GM21360 (cell line): ENCODE measurements around the gene SS18L1.
"Not testable (repeated sequence)": the region's sequence is repeated elsewhere in the genome, so short reads cannot be mapped to it uniquely, and the experiment has no call there.

ENCODE experiments used
- ATAC-seq: cut with Tn5 transposase; IDR thresholded peaks from one replicate; pipeline ENCODE4 v1.9.1; 2021; ENCODE audit warnings: mild to moderate bottlenecking, moderate library complexity; ENCODE audit not compliant: unreplicated experiment

Gene SS18L1, protein sequence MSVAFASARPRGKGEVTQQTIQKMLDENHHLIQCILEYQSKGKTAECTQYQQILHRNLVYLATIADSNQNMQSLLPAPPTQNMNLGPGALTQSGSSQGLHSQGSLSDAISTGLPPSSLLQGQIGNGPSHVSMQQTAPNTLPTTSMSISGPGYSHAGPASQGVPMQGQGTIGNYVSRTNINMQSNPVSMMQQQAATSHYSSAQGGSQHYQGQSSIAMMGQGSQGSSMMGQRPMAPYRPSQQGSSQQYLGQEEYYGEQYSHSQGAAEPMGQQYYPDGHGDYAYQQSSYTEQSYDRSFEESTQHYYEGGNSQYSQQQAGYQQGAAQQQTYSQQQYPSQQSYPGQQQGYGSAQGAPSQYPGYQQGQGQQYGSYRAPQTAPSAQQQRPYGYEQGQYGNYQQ

GRCh38 chr20:62143081-62143956 lies at the start of gene SS18L1, which contains the start of gene PSMA7:
Gene SS18L1, plus strand, starts transcription at chr20:62143769. Its CDS starts 52 bp downstream, at chr20:62143821.
Gene PSMA7, minus strand, starts transcription at chr20:62143394. Its CDS starts 91 bp downstream, at chr20:62143303.
- ATAC-seq: peak; percentile 65

DNA sequence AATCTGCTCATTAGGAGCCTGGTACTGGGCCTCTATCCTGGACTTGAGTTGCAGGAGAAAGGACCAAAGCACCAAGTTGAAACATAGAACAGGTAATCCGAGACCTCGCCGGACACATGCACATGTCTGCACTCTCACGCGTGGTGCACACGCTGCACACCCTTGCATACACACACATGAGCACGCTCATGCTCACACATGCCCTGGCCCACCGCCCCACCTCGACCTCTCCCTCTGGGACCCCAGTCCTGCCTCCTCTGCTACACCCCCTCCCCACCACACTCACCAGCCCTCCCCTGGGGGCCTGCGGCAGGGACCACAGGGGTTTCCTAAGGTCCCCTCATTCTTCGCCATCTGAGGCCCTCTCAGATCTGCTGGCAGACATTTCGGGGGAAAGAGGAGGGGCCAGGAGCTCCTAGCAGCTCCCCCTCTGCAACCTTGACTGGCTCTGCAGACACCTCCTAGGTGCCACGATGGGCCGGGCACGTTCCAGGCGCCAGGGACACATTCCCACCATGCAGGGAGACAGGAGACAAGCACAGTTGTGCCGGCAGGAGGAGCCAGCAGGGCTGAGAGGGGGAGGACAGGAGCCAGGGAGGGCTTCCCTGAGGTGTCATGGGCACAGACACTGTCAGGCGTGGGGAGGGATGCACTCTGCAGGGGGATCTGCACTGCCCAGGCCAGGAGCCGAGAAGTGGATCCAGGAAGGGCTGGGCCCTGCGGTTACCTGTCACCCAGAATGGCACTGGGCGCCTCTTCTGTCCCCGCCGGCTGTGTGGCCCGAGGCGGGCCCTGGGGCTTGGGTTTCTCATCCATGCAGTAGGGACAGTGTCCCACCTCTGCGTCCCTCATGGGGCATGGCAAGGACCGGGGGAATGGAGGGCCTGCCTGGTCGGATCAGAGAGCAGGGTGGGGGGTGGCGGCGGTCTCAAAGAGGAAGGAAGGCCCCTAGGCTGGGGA lies 46.9 kb upstream of the SS18L1 start:
- no peak for ATAC-seq

DNA sequence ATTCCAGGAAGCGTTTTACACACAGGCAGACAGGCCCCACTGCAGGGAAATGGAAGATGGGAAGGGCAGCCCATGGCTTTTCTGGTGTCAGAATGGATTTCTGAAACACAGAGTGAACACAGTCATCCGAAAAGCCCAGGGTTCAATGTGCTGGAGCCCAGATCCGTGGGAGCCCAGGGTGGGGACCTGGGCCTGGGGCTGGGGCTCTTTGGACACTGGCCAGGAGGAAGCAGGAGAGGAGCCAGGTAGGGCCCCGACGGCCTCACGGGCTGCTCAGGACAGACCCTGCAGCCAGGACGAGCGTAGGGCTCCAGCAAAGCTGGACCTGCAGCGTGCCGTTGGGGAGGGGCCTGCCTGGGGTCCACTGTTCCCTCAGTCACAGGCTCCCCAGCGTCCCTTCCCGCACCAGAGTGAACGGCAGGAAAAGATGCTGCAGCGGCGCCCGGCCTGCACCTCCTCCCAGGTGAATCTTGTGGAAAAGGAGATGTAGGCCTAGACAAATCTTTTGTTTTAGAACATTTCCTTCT lies 45.6 kb upstream of the SS18L1 start:
- ATAC-seq: no peak

DNA sequence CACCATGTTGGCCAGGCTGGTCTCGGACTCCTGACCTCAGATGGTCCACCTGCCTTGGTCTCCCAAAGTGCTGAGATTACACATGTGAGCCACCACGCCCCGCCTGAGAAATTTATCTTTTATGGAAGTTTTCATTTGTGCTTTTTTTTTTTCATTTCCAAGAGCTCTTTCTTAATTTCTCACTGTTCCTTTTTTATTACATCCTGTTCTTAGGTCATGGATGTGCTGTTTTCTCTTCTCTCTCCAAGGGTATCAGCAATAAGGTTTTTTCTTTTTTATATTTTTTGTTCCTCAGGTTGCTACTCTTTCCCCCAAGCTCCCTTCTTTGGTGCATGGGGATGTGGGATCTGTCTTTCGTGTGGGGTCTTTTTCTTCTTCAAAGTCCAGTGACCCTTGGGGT lies 42.5 kb upstream of the SS18L1 start:
- ATAC-seq: no peak

GRCh38 chr20:62103508-62104233 lies 39.9 kb upstream of the SS18L1 start:
- ATAC-seq: no peak

DNA sequence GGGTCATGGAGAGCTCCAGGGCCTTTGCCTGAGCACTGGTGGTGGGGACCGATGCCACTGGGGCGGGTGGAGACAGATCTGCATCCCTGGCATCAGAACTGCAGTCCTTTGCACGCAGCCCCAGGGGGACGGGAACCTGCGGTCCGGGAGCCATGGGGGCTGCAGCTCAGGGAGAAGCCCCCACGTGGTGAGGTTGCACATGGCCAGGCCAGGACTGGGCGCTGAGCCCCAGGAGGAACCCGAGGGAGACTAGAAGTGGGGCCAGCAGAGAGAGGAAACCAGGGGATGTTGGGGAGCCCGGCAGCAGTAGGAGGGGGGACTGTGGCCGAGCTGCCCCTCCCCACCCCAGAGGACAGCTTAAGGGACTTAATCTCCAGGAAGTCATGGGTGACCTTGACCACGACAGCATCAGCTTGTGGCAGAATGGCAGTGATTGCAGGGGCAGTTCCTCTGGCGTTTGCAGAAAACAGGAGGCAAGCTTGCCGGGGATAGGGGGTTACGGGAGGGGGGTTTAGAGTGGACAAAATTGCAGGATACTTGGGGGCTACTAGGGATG lies 39.3 kb upstream of the SS18L1 start:
- no peak for ATAC-seq

DNA sequence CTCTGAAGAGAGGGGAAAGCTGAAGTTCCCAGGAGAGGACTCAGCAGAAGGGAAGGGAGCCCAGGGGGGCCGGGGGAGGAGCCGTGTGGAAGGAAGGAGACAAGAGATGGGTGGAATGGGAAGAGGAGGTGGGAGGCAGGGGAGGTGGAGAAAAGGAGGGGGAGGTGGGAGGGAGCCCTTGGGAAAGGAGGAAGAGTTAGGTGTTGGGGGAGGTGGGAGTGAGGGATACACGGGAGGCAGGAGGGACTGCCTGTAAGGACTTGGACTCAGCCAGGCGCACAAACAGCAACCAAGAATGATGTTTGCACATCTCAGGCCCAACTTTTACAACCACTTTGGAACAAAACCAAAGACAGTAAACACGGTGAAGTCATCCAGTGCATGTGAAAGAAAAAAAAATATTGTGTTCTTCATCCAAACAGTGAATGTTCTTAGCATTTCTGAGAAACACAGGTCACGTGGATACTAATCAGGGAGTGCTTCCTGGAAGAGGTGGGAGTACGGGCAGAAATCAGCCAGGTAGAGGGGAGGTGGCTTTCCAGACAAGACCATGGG lies 38.7 kb upstream of the SS18L1 start:
- no peak for ATAC-seq

DNA sequence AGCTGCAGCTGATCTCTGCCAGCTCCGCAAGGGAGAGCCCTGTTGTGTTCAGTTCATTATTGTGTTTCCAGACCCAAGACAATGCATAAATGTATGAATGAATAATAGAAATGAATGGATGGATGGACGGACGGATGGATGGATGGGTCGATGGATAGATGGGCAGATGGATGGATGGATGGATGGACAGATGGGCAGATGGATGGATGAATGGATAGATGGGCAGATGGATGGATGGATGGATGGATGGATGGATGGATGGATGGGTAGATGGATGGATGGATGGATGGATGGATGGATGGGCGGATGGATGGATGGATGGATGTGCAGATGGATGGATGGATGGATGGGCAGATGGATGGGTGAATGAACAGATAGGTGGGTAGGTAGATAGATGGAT lies 38.0 kb upstream of the SS18L1 start:
- ATAC-seq: no peak

- ATAC-seq: no peak
Observed at GRCh38 chr20:62111148-62111547, 32.4 kb upstream of the SS18L1 start.

GRCh38 chr20:62112368-62112767 lies 31.2 kb upstream of the SS18L1 start:
- no peak for ATAC-seq

DNA sequence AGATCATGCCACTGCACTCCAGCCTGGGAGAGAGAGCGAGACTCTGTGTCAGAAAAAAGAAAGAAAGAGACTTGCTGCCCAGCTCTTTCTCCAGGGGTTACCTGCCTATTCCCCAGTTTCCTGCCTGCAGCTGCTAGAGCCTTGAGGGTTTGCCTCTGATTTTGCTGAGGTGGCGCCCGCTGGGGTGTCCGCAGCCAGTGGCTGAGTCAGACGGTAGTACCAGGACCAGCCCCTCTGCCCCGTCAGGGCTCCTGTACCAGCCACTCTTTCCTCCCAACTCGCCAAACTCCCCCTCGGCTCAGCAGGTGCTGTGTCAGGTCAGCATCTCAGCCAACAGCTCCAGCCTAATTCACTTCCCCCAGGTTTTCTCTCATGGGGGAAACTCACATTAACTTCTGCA lies 28.7 kb upstream of the SS18L1 start:
- no peak for ATAC-seq

GRCh38 chr20:62115800-62116407 lies 27.7 kb upstream of the SS18L1 start:
- not testable (repeated sequence) for ATAC-seq

GRCh38 chr20:62116558-62117361 lies 26.8 kb upstream of the SS18L1 start:
- ATAC-seq: no peak

DNA sequence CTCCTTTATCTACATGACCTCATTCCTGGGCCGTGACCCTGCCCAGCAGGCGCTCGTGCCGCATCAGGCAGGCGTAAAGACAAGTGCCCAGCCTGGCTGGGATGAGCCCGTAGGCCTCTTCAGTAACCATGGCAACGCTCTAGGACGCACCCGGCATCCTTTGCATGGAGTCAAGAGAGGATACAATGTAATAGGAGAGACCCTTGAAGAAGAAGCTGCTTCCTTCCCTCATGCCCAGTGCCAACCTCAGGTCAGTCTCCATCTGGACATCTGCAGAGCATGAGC lies 26.3 kb upstream of the SS18L1 start:
- ATAC-seq: no peak

DNA sequence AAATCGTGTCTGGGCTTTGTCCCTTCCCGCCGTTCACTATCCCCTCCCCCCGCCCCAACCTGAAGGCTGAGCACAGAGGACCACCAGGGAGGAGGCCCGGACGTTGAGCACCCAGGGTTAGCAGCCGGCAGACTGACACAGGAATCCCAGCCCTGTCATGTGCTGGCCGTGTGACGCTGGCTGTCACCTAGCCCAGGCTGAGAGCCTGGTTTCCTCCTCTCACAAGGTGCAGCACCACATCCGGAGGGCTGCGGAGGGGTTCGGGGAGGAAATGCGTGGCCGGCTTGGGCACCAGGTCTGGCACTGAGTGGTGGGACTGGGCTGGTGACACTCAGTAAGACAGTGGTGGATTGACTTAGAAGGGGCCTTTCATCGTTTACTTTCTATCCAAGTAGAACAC lies 25.9 kb upstream of the SS18L1 start:
- ATAC-seq: no peak

DNA sequence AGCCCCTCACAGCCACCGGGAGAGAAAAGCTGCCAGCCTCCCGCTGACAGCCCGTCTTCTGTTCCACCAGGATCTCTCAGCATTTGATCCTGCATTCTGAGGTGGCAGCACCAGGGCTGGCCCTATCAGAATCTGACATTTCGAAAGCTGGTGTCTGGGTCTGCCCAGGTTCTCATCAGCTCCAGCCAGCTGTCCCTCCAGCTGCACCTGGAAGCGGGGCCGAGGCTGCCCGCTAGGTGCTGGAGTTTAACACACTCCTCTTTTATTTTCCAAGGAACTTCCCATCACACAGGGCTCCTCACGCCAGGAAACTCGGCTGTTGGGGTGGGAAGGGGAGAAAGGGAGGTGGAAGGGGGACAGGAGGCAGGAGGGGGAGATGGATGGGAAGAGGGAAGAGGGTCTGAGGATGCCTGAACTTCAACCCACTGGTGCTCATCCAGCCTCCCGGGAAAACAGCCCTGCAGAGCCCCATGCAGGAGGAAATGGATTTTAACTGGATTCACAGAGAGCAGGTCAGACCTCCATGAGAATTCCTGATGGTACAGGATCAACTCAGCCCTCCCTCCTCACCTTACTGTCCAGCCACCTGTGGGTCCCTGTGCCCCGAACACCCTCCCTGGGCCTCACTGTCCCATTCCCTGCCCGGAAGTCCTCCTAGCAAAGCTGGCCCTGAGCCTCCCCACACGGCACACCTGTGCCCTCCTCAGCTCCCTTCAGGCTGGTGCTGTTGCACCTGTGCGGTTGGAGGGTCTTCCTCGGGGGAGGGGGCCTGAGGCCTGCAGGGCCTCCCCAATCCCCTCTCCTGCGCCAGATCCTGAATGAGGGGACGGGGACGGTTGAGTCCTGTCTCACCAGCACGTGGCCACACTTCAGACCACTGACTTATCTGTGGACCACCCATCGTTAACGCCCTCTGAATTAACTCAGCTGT lies 25.2 kb upstream of the SS18L1 start:
- no peak for ATAC-seq

DNA sequence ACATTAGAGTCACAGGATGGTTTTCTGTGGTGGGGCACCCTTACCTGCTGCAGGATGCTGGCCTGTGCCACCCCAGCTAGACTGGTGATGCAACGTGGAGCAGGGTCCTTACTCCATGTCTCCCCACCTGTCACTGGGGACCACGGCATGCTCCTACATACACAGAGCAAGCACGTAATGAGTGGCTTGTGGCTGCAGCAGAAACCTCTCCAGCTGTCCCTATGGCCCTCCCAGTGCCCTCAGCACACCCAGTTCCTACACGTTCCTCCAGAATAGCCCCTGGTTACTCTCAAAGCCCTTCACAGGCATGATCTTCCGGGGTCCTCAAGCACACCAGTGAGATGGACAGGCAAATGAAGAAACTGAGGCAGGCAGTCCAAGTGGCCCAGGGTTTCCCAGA lies 24.5 kb upstream of the SS18L1 start:
- no peak for ATAC-seq
